ENCODE measurements around the gene GOLM1.

GOLM1 gene

GRCh38 chr9:86043999-86044398, 55.4 kb downstream of the GOLM1 start:
- no peak for DNase-seq

- DNase-seq: no peak
Measured at GRCh38 chr9:86043586-86043985, 55.8 kb downstream of the GOLM1 start.

- no peak for DNase-seq
Measured at GRCh38 chr9:86042199-86042978, 57.0 kb downstream of the GOLM1 start.

GRCh38 chr9:86041311-86041741, 58.0 kb downstream of the GOLM1 start:
- DNase-seq: no peak

GRCh38 chr9:86040861-86041155, 58.5 kb downstream of the GOLM1 start:
- DNase-seq: no peak

DNA sequence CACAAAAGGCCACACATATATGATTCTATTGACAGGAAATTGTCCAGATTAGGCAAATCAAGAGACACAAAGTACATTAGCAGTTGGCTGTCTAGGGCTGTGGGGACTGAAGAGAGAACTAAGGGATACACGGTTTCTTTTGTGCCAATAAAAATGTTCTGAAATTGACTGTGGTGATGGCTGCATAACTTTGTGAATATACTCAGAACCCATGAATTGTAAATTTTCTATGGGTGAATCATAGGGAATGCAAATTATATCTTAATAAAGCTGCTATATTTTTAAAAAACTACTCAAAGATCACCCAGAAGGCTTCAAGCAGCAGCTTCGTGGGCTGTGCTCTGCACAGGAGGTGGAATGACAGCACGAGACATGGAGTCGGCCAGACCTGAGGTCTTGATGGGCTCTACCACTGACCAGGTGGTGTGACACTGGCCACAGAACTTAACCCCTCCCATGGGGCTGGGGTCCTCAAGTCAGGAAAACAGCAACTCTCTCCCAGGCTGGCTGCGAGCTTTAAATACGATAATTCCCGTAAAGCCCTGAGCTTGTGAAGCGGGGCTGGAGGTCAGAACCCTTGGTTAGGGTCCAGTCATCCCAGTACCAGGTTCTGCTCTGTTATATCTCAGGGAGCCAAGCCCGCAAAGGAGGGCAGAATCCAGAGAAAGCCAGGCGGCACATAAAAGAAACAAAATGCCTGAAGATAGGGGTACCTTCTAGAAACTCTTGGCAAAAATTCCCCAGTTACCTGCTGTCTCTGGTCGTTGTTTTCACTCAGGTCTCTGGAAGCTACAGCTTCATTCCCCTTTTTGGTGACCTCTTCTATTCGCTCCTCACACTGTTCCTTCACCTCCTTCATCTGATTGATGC, 59.1 kb downstream of the GOLM1 start:
- DNase-seq: no peak

DNA sequence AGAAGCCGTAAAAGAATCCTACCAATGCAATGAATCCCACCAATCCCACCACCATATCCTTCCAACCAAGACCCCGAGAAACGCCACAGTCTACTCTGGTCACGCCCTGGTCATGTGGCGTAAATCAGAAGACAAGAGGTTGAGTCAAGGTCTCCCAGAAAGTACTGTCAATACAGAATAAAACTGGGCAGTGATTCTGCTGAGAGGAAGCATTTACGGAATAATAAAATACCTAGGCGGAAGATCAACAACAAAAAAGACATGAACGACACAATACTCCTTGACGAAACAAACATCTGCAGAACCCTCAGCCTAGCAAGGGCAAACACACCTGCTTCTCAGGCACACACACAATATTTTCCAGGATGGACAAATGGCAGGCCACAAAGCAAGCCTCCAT, 62.8 kb downstream of the GOLM1 start:
- no peak for DNase-seq

DNA sequence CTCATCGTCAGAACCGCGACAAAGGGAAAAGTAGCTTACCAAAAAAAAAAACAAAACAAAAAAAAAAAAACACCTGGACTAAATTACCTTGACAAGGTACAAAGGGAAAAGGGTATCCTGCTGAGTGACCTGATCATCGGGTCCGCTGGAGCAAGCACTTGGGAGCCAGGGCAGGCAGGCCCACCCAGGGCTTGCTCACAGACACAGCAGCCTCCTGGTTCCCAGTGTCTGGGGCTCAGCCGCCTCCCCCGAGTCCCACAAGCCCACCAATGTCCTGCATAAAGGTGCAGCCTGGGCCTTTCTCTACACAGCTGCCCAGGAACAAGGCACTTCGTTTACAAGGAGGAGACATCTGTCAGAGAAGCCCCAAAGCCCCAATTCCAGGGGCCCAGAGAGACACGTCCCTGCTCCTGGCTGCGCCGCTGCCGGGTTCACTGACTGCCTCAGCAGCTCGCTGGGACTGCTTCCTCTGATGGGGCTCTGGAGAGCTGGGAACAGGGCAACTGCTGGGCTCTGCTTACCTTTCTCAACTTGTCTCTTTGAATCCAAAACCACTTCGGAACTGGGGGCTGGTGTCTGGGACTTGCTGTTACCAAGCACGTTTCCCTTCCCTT, 63.4 kb downstream of the GOLM1 start:
- no peak for DNase-seq

- DNase-seq: peak; percentile 72
Measured at GRCh38 chr9:86034863-86035734, 64.3 kb downstream of the GOLM1 start.

DNA sequence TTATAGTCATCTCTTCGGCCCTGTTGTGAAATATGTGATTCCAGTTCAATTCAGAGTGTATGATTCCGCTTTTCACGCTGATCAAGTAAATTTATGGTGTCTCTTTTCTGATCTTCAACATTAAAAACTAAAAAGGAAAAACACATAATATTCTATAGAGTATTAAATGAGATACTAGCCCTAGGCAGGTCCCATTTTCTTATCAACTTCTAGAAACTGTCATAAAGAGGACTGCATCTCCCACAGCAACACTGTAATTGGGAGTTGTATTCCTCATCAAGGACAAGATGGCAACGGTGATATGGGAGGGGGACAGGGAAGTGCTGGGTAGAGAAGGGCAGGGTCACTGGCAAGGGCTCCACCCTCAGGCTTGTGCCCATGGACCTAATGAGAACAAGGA, 71.6 kb downstream of the GOLM1 start:
- DNase-seq: no peak

DNA sequence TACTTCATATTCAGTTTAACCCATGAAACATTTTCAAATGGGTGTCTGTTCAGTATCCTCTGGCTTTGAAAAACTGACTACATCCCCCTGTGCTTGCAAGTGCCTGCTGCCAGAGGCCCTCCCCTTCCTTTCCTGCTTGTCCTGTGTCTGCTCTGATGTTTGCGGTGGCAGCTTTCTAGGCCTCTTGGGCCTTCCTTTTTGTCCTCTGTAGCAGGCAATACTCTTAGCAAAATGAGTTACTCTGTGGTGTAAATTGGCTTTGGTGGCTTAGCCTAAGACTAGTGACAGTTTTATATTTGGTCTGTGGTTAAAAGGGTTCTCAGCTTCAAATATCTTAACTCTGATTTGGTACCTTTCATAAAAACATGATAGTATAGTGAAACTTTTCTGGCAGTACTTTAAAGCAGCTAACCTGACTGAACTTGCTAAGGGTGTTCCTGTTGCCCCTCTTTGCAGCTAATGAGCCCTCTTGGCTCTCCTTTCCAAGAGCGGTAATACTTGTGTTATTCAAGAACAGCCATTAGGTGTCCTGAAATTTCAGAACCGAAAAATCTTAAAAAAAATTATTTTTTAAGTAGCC, 76.6 kb downstream of the GOLM1 start:
- DNase-seq: no peak

GRCh38 chr9:86021166-86021565, 78.2 kb downstream of the GOLM1 start:
- no peak for DNase-seq

DNA sequence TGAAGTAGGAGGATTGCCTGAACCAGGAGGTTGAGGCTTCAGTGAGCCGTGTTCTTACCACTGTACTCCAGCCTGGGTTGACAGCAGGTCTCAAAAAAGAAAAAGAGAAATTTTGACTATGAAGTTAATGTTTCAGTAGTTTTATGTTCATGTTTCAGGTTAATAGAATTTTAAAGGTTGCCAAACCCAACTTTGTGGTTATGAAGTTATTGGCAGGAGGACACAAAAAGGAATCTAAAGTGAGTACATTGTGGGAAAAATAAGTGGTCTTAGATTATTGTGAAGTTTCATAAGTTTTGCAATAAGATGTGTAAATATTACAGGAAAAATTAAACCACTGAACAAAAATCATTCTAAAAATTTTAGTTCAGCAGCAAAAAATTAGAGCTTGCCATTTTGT, 78.6 kb downstream of the GOLM1 start:
- DNase-seq: no peak

DNA sequence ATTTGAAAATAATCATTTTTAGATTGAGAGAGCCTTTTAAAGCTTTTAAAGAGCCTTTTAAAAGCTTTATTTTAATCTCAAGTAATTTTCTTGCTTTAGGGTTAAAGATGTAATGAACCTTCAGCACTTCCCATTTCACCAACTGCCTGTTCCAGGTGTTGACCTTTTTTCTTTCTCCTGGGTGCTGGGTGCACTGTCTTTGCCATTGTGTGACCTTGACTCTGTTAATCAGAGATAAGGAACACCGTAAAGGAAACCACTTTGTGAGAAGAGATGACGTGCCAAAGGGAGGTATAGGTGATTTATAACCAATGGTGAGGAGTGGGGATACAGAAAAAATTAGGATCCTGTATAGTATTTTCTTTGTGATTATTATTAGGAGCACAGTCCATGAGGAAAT, 90.2 kb downstream of the GOLM1 start:
- DNase-seq: no peak

DNA sequence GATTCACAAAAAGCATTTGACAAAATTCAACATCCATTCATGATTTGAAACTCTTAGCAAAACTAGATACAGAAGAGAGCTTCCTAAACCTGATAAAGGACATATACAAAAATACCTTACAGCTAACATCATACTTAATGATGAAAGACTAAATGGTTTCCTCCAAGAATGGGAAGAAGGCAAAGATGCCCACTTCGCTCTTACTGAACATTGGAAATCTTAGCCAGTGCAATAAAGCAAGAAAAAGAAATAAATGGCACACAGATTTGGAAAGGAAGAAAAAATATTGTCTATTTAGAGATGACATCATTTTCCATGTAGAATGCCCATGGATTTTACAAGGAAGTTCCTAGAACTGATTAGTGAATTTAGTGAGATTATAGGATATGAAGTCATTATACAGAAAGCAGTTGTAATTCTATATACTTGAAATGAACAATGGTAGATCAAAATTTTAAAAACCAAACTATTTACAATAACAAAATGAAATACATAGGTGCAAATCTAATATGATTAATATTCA, 94.0 kb downstream of the GOLM1 start:
- no peak for DNase-seq

DNA sequence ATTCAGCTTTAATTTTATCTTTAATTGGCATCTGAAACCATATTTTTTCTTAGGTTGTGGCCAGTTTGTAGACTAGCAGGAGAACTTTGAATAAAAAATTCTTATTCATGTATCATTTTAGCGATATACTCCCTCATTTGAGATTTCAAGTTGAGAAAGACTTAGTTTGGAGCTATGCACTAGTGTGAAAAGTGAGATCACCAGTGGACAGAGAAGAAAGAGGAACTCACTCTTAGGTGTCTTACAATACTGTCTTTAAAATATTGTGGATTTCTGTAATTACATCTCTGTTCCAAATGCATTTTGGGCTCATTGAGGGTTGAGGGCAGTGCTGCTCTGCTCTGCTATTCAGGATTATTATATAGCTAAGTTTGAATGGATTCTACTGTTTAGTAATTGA, 103.8 kb downstream of the GOLM1 start:
- DNase-seq: no peak

GRCh38 chr9:85995097-85995496, 104.3 kb downstream of the GOLM1 start:
- DNase-seq: no peak

- no peak for DNase-seq
Measured at GRCh38 chr9:85994191-85994590, 105.2 kb downstream of the GOLM1 start.

DNA sequence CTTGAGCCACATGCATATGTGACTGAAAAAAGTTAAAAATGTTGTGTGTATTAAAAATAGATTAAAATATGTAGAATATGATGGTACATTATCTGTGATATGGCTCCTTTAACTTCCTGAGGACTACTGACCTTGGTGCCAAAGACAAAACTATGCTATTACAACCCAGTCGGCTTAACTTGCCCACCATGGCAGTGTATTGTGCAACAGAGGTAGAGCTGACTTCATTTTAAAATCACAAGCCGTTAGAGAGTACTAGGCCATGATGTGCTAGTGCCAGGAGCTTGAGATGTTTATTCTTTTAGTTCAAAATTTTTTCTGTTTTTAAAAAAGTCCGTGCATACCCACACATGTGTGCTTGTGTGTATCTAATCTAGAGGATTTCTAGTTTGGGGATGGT, 112.1 kb downstream of the GOLM1 start:
- no peak for DNase-seq

DNA sequence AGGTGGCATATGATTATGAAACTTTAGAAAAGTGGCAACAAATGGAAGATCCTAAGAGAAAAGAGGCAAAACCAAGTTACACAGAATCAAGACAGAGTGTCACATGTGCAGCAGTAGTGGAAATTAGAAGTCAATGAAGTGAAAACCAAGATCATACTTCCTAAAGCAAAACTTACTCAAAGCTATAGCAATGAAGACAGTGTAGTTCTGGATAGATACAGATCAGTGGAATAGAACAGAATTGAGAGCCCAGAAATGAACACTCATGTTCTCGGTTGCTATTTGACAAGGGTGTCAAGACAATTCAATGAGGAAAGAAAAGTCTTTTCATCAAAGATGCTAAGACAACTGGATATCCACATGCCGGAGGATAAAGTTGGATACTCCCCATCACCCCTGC, 114.9 kb downstream of the GOLM1 start:
- no peak for DNase-seq

GRCh38 chr9:85981369-85981768, 118.0 kb downstream of the GOLM1 start:
- no peak for DNase-seq

DNA sequence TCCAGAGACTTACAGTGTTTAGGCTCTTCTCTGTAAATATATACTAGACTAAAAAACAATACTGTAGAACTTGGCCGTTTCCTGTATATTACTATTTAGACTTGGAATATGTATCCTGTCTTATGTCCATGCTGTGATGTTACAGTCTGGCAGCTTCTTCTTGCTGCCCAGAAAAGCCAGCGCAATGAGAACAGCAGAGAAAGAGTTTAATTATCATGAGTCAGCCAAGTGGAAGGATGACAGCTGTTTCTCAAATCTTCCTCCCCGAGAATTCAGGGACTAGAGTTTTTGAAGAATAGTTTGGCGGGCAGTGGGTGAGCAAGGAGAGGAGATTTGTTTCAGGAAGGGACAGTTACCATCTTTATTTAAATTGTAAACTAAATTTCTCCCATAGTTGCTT, 120.9 kb downstream of the GOLM1 start:
- no peak for DNase-seq
